Limb (tissue), 2 donors: ENCODE measurements around the gene TPI1.
A peak's percentile ranks its signal among the peaks of the same experiment; 100 is the strongest.

Source experiments
- DNase-seq, 2 donors: peaks; one replicate each; pipeline ENCODE4 v3.0.0-alpha.2; 2016; ENCODE audit errors: extremely low spot score in 2 of 2

Gene TPI1

DNA sequence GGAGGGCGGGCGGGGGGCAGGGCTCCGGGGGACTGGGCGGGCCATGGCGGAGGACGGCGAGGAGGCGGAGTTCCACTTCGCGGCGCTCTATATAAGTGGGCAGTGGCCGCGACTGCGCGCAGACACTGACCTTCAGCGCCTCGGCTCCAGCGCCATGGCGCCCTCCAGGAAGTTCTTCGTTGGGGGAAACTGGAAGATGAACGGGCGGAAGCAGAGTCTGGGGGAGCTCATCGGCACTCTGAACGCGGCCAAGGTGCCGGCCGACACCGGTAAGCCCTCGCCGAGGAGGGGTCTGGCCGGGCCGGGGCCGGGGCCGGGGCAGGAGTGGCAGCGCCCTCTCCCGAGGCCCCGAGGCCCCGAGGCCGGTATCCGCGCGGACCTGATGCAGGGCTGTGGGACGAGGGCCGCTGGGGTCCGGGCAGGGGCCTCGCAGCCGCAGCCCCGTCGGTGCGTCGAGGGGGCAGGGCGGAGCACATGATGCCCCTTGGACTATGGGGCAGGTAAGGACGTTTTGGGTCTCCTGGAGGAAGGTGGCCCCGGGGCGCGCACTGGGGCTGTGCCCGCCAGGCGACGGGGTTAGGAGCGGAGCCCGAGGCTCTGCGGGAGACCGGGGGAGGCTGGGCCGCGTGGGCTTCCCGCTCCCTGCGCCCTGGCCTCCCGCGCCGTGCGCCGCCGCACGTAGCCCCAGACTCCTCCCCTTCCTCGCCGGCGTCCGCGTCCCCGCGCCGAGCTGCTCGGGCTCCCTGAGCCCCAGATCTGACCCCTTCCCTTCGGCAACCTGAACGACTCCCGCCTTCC, at the start of gene TPI1:
Gene TPI1, plus strand, starts transcription at position 119 of the 798 bp plus-strand sequence. Its CDS starts 36 bp downstream, at position 155.
- peak; percentile 89 to 91 for DNase-seq

DNA sequence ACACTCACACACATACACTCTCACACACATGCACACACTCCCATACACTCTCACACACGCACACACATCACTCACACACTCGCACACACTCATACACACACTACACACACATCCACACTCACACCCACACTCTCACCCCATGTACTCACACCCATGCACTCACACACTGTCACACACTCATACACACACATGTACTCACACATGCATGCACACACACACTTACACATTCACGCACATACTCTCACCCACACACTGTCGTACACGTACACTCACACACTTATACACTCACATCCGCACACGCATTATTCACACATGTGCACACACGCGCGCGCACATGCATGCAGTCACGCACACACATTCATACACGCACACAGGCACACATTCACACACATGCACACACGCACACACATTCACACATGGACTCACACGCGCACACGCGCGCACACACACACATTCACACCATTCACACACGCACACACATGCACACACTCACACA, 49.6 kb upstream of the TPI1 start:
- no peak for DNase-seq

DNA sequence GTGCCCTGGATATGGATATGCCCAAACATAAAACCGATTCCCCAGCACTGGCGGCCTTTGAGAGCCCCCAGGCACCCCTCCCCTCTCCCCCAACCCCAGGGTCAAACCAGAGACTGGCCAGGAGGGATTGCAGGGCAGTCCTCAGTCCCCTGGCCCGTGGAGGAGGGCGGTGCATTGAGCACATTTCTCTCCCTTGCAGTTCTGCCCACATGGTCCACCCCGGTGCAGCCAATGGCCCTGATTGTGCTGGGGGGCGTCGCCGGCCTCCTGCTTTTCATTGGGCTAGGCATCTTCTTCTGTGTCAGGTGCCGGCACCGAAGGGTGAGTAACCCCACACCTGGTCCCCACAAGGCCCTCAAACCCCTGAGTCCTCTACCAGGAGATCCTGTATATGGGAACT, 49.1 kb upstream of the TPI1 start:
- DNase-seq = no peak

DNA sequence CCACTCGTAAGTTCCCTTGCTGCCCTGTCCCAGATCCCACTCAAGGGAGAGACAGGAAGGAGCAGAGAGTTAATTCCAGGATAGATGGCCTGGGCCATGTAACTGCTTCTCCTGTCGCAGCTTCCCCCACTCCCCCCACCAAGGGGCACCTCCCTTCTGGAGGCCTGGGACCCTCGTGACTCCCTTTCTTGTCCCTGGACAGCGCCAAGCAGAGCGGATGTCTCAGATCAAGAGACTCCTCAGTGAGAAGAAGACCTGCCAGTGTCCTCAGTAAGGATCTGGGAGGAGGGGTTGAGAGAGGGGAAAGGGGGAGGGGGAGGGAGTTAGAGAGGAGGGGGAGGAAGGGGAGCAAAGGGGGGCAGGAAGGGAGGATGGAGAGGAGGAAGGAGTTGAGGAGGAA, 48.7 kb upstream of the TPI1 start:
- no peak for DNase-seq

DNA sequence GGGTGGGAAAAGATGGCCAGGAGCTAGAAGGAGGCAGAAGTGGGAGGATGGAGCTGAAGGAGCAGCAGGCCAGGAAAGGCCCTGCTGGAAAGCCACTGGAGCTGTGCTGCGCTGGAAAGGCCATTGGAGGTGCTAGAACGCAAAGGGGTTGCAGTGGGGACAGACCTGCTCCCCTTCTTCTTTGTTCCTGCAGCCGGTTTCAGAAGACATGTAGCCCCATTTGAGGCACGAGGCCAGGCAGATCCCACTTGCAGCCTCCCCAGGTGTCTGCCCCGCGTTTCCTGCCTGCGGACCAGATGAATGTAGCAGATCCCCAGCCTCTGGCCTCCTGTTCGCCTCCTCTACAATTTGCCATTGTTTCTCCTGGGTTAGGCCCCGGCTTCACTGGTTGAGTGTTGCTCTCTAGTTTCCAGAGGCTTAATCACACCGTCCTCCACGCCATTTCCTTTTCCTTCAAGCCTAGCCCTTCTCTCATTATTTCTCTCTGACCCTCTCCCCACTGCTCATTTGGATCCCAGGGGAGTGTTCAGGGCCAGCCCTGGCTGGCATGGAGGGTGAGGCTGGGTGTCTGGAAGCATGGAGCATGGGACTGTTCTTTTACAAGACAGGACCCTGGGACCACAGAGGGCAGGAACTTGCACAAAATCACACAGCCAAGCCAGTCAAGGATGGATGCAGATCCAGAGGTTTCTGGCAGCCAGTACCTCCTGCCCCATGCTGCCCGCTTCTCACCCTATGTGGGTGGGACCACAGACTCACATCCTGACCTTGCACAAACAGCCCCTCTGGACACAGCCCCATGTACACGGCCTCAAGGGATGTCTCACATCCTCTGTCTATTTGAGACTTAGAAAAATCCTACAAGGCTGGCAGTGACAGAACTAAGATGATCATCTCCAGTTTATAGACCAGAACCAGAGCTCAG, 48.0 kb upstream of the TPI1 start:
- no peak for DNase-seq

DNA sequence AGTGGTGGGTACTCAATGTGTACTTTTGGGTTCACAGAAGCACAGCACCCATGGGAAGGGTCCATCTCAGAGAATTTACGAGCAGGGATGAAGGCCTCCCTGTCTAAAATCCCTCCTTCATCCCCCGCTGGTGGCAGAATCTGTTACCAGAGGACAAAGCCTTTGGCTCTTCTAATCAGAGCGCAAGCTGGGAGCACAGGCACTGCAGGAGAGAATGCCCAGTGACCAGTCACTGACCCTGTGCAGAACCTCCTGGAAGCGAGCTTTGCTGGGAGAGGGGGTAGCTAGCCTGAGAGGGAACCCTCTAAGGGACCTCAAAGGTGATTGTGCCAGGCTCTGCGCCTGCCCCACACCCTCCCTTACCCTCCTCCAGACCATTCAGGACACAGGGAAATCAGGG, 47.2 kb upstream of the TPI1 start:
- no peak for DNase-seq

DNA sequence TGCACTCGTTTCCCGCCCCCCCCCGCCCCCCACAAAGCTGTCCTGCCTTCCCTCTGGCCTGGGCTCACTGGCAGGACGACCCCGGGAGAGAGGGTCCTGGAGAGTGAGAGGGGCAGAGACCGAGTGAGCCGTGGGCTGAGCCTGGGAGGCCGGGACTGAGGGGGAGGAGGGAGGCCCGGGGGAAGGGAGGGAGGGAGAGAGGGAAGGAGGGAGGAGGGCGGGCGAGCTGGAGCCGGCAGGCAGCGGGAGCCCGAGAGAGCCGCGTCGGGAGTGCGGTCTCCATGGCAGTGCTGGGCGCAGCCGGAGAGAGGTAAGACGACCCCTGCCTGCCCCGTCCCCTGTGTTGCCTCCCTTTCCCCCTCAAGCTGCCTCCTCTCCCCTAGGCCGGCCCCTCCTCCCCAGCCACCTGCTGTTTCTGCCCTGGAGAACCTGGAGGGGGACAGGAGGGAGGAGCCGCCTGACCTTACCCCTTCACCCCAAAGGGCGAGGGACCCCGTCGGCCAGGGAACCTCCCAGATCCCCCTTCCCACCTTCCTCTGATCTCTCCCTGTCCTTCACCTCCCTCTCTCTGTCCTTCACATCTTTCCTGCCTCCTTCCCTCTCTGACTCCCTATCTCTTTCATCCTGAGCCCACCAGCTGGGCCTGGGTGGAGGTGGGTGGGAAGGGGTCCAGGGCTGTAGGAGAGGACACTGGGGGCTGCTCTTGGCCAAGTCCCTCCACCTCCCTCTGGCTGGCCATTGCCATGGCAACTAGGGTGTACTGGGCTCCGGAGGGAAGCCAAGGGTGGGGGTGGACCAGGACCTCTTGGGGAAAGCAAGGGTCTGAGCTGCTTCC, 45.5 kb upstream of the TPI1 start, which contains the start of gene GPR162:
Gene GPR162, plus strand, starts transcription at position 231 of the 835 bp plus-strand sequence. CDS start 2,078 bp downstream, outside the sequence.
- DNase-seq = peak; percentile 75 to 89

DNA sequence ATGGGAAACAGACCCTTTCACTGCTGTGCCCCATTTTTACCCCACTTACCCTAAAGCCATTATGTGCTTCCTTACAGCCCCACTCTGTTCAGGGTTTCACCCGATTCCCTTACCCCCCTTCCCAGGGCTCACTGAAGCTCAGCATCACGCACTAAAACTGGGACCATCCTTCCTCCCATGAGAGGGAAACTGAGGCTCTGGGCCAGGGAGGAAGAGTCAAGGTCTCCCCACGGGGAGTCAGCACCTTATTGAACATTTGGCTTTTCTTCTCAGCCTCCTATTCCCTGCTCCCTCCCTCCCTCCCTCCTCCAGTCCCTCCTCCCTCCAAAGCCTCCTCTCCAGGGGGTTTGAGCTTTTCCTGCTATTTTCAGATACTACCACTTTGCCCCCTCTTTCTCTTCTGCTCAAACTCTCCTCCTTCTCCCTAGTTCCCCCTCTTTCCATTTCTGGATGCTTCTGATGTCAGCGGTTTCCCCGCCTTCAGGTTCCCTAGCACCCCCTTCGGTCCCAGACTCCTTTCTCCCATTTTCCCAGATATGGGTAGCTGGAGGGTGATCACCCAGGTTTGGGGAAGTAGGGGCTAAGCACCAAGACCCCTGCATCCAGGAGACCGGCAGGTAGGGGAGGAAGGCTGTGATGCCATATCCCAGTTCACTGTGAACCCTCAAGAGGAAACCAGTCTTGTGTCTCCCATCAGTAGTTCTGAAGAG, 44.8 kb upstream of the TPI1 start:
- DNase-seq = no peak

DNA sequence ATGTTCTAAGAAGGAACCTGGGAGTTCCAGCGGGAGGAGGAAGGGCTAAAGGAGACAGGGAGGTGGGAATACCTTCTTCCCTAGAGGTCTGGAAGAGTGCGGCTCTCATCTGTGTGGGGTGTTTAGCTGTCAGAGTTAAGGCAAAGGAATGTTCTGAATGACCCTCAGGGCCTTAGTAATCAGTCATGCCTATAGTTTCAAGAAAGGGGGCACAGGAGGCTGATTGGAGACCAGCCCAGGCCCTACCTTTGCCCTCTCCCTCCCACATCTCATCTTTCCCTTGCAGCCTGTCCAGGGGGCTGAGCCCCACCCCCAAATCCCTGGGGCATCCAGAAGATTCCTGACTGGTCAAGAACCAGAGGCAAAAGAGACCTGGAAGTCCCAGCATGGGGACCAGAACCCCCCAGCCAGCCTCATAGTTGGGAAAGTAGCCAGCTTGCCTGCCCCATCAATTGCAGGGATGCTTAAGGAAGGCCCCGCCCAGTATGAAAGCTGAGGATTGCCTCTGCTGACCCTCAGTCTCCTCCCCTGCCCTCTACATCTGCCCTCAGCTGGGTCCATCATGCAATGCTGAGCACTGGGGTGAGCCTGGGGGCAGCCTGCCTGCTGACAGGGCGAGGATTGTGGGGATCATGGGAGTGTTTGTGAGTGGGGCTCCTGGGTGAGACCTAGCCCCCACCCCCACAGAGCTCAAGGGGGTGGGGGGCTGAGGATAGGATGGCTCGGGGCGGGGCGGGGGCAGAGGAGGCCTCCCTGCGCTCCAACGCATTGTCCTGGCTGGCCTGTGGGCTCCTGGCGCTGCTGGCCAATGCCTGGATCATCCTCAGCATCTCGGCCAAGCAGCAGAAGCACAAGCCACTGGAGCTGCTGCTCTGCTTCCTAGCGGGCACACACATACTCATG, 43.9 kb upstream of the TPI1 start:
- no peak for DNase-seq

DNA sequence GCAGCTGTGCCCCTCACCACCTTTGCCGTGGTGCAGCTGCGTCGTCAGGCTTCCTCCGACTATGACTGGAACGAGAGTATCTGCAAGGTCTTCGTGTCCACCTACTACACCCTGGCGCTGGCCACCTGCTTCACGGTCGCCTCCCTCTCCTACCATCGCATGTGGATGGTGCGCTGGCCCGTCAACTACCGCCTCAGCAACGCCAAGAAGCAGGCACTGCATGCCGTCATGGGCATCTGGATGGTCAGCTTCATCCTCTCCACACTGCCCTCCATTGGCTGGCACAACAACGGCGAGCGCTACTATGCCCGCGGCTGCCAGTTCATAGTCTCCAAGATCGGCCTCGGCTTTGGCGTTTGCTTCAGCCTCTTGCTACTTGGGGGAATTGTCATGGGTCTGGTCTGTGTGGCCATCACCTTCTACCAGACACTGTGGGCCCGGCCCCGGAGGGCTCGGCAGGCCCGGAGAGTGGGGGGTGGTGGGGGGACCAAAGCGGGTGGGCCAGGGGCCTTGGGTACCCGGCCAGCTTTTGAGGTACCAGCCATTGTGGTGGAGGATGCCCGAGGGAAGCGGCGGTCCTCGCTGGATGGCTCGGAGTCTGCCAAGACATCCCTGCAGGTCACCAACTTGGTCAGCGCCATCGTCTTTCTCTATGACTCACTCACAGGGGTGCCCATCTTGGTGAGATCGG, 43.1 kb upstream of the TPI1 start:
- no peak for DNase-seq

DNA sequence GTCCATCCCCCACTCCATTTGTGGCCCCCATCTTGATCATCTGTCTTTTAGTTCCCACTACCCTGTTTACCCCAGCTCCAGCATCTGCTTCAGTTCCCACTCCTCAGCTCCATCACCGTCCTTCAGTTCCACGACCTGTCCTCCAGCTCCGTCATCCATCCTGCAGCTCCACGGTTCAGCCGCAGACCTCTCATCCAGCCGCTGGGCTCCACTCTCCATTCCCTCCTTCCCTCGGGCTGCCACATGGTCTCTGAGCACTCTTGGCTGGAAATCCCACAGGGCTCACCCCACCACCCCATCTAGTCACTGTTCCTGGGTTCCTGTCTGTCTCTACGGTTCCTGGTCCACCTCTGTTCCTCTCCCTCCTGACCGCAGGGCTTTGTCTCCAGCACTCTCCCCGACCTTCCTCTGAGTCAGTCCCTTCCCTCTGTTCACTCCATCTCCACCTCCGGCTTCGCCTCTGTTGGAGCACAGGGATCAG, 42.4 kb upstream of the TPI1 start:
- peak in 1 of 2 donors; percentile 38 for DNase-seq

DNA sequence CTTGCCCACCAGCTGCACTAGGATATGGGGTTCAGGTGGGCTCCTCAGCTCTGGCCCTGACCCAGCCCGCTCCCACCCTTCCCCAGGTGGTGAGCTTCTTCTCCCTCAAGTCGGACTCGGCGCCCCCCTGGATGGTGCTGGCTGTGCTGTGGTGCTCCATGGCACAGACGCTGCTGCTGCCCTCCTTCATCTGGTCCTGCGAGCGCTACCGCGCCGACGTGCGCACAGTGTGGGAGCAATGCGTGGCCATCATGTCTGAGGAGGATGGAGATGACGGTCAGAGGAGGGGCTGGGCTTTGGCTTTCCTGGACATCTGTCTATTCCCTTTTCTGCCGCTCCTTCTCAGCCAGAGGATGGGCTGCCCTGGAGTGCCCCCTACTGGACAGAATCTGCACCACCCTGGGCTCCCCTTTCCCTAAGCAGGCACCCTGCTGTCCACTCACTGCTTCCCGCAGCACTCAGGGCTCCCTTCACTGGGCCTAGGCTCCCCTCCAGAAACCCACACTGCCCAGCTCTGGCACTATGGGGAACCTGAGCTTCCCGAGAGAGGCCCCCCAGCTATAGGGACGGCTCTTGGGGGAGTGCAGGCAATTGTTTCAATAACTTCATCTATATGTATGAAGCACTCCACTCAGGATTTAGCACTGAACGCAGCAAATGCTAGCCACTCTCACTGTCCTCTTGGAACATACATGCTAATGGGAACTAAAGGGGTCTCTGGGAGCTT, 41.8 kb upstream of the TPI1 start:
- peak; percentile 91 to 93 for DNase-seq

DNA sequence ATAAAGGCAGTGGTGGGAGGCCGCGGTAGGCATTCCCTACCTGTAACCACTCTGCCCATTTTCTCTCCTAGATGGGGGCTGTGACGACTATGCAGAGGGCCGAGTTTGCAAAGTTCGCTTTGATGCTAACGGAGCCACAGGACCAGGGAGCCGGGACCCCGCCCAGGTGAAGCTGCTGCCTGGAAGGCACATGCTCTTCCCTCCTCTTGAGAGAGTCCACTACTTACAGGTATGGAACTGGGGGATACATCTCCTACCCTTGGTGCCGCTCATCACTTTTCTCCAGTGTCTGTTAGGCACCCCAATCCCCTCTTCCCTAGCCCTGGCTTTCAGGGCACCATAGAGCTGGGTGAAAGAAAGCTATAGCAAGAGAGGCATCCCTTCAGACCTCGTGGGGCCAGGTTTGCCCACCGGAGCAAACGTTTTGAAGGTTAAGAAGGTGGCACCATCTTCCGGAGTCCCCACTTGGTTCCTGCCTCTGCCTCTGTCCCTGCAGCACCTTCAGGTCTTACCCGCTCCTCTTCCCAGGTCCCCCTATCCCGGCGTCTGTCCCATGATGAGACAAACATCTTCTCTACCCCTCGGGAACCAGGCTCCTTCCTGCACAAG, 41.1 kb upstream of the TPI1 start:
- DNase-seq = no peak

DNA sequence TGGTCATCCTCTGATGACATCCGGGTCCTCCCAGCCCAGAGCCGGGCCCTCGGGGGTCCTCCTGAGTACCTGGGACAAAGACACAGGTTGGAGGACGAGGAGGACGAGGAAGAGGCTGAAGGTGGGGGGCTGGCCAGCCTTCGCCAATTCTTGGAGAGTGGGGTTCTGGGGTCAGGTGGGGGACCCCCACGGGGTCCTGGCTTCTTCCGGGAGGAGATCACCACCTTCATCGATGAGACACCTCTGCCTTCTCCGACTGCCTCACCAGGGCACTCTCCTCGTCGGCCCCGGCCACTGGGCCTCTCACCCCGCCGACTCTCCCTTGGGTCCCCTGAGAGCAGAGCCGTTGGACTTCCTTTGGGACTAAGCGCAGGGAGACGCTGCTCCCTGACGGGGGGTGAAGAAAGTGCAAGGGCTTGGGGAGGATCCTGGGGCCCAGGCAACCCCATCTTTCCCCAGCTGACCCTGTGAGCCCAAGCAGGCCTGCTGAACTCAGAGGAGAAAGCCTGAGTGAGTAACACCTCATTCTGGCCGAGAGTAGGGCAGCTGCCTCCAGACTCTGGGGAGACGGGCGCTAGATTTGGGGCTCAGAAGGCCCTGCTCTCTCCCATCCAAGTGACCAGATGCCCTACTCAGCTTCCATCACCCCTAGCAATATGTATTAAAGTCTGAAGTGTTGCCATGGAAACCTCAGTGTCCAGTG, 40.4 kb upstream of the TPI1 start:
- peak in 1 of 2 donors; percentile 37 for DNase-seq

DNA sequence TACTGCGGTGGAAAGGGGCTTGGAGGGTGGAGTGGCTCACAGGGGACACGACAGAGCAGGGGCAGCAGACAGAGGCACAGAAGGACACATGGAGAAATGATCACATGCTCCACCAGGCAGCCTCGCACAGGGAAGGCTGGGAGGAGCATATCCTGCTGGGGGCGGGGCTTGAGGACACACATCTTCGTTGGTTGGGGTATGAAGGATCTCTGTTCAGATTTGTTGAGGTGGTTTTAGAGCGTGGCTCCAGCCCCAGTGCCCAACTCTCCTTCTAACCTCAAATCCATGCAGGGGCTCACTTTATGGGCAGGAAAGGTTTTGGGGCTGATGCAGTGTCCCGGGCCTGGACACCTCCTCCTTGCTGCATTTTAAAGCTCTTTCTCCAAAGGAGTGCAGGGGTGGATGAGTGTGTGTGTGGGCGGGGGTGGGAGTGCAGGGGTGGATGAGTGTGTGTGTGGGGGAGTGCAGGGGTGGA, 39.9 kb upstream of the TPI1 start:
- DNase-seq = peak; percentile 82 to 87

DNA sequence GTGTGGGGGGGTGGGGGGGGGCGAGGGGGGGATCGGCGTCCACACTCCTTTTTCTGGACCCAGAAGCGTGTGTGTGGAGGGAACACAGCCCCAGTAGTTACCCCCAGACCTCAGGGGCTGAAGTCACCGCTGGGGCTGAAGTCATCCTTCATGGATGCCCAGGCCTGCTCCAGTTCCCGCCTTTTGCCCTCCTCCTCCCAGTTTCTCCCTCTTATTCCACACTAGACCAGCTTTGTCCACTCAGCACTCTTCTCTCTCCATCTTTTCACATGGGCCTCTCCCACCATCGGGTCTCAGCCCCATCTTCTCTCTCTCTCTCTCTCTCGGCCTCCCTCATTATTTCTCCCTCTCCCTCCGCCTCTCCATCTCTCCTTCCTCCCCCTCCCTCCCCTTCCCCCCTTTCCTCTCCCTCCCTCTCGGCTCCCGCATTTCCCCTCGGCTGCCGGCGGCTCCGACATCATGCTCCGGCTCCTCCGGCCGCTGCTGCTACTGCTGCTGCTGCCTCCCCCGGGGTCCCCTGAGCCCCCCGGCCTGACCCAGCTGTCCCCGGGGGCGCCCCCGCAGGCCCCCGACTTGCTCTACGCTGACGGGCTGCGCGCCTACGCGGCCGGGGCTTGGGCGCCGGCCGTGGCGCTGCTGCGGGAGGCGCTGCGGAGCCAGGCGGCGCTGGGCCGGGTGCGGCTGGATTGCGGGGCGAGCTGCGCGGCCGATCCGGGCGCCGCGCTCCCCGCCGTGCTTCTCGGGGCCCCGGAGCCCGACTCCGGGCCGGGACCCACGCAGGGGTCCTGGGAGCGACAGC, 39.1 kb upstream of the TPI1 start, which contains the start of gene P3H3:
Gene P3H3, plus strand, starts transcription at position 426 of the 799 bp plus-strand sequence. Its CDS starts 34 bp downstream, at position 460.
- peak; percentile 62 to 83 for DNase-seq
